Suprapubic skin (tissue), 4 donors: ENCODE measurements around the gene MRPL57. TPM values are rescaled to one million over a fixed set of nuclear protein-coding genes. Genes with fewer than 3 reads are reported as not detected.
"Not testable (repeated sequence)": the region's sequence is repeated elsewhere in the genome, so short reads cannot be mapped to it uniquely, and the experiment has no call there.

ENCODE experiments used
- DNase-seq, 2 donors: peaks; one replicate each; pipeline ENCODE4 v3.0.0-alpha.2; 2019; ENCODE audit warnings: low spot score in 2 of 2
- H3K27ac ChIP-seq: fragments of 200-600 bp; sonication (generic); one replicate; pipeline ENCODE4 v1.5.1; 2019
- H3K27me3 ChIP-seq: fragments of 200-600 bp; sonication (generic); one replicate; pipeline ENCODE4 v1.5.1; 2019
- H3K36me3 ChIP-seq: fragments of 200-600 bp; sonication (generic); one replicate; pipeline ENCODE4 v1.5.1; 2019
- H3K4me1 ChIP-seq: fragments of 200-600 bp; sonication (generic); one replicate; pipeline ENCODE4 v1.5.1; 2019
- H3K4me3 ChIP-seq: fragments of 200-600 bp; sonication (generic); one replicate; pipeline ENCODE4 v1.5.1; 2019; ENCODE audit warnings: mild to moderate bottlenecking
- H3K9me3 ChIP-seq: fragments of 200-600 bp; sonication (generic); one replicate; pipeline ENCODE4 v1.5.1; 2019
- CTCF ChIP-seq, 2 donors: fragments of 200-600 bp in 1 of 2; fragments of 450-650 bp in 1 of 2; sonication (generic) in 1 of 2; IDR thresholded peaks; one replicate each; pipeline ENCODE4 v1.5.1; 2016 to 2019; ENCODE audit warnings: antibody characterized with exemption in 2 of 2, mild to moderate bottlenecking in 1 of 2, moderate library complexity in 1 of 2
- EP300 ChIP-seq: sonication (generic); formaldehyde crosslinking; IDR thresholded peaks from one replicate; pipeline ENCODE4 v1.6.1; 2017; ENCODE audit warnings: antibody characterized with exemption
- POLR2A ChIP-seq, 2 donors: fragments of 450-650 bp; IDR thresholded peaks; one replicate each; pipeline ENCODE4 v1.6.1; 2017; ENCODE audit warnings: antibody characterized with exemption in 2 of 2, mild to moderate bottlenecking in 2 of 2, moderate library complexity in 2 of 2
- POLR2AphosphoS5 ChIP-seq, 3 donors: sonication (generic); formaldehyde crosslinking; IDR thresholded peaks; one replicate each; pipeline ENCODE4 v1.6.1; 2017; ENCODE audit warnings: antibody characterized with exemption in 3 of 3
- WGBS: methylation state at CpG from one replicate; pipeline ENCODE4 v1.1.5; 2018; 5-methylcytosine and 5-hydroxymethylcytosine counted together
- total RNA-seq, 4 donors: library from RNA; depleted of rRNA; stranded (reverse); fragments of >200 nt; gene quantifications; one replicate each; pipeline ENCODE4 v1.1.0, GENCODE V29; 2016

Gene MRPL57
- total RNA-seq, 4 donors from 2014 or later, result 17.0 to 29.1 (median 24.6) TPM

GRCh38 chr13:21149568-21149967, 26.9 kb upstream of the MRPL57 start:
- DNase-seq, result no peak
- peaks cover 32% of the 10 kb centered on the region for H3K36me3 ChIP-seq
- H3K4me1 ChIP-seq, result no peaks in the 10 kb centered on the region
- TF ChIP-seq POLR2A (IDR thresholded peaks at IDR 0.05) (no peak), EP300 (no peak), POLR2AphosphoS5 (IDR thresholded peaks at IDR 0.05) (no peak), CTCF (IDR thresholded peaks at IDR 0.05) (no peak)
- H3K27me3 ChIP-seq, result no peaks in the 10 kb centered on the region
- no peak overlapping the region for H3K4me3 ChIP-seq
- WGBS, result 71% methylated on average over 1 of the region's 1 CpG
- no peaks in the 10 kb centered on the region for H3K9me3 ChIP-seq
- H3K27ac ChIP-seq, result no peak overlapping the region

- TF ChIP-seq EP300 (no peak), CTCF (IDR thresholded peaks at IDR 0.05) (no peak), POLR2AphosphoS5 (IDR thresholded peaks at IDR 0.05) (no peak), POLR2A (IDR thresholded peaks at IDR 0.05) (no peak)
- H3K27ac ChIP-seq, result no peak overlapping the region
- no peak overlapping the region for H3K4me3 ChIP-seq
- H3K36me3 ChIP-seq, result peaks cover 32% of the 10 kb centered on the region
- H3K27me3 ChIP-seq, result no peaks in the 10 kb centered on the region
- 73% methylated on average over 1 of the region's 1 CpG for WGBS
- no peak for DNase-seq
- no peaks in the 10 kb centered on the region for H3K4me1 ChIP-seq
- H3K9me3 ChIP-seq, result no peaks in the 10 kb centered on the region
Measured at GRCh38 chr13:21150013-21150412, 26.4 kb upstream of the MRPL57 start.

- Histone ChIP-seq H3K27me3 (no peaks in the 10 kb centered on the region), H3K36me3 (peaks cover 20% of the 10 kb centered on the region), H3K4me1 (no peaks in the 10 kb centered on the region), H3K4me3 (no peak overlapping the region), H3K9me3 (no peaks in the 10 kb centered on the region), H3K27ac (no peak overlapping the region)
- WGBS, result 84% methylated on average over 8 of the region's 8 CpGs
- no peak for TF ChIP-seq EP300
- no peak for TF ChIP-seq POLR2AphosphoS5 (IDR thresholded peaks at IDR 0.05)
- no peak for TF ChIP-seq POLR2A (IDR thresholded peaks at IDR 0.05)
- no peak for TF ChIP-seq CTCF (IDR thresholded peaks at IDR 0.05)
- no peak for DNase-seq
Measured at GRCh38 chr13:21152251-21152899, 24.1 kb upstream of the MRPL57 start.

- no peaks in the 10 kb centered on the region for H3K4me1 ChIP-seq
- no peak for DNase-seq
- no peaks in the 10 kb centered on the region for H3K27me3 ChIP-seq
- WGBS, result 86% methylated on average over 4 of the region's 4 CpGs
- H3K4me3 ChIP-seq, result no peak overlapping the region
- no peaks in the 10 kb centered on the region for H3K9me3 ChIP-seq
- no peak overlapping the region for H3K27ac ChIP-seq
- TF ChIP-seq POLR2AphosphoS5 (IDR thresholded peaks at IDR 0.05) (no peak), CTCF (IDR thresholded peaks at IDR 0.05) (no peak), EP300 (no peak), POLR2A (IDR thresholded peaks at IDR 0.05) (no peak)
- no peaks in the 10 kb centered on the region for H3K36me3 ChIP-seq
Measured at GRCh38 chr13:21164631-21165030, 11.8 kb upstream of the MRPL57 start.

- H3K36me3 ChIP-seq, H3K4me3 ChIP-seq, H3K4me1 ChIP-seq, H3K27me3 ChIP-seq, H3K9me3 ChIP-seq, H3K27ac ChIP-seq, DNase-seq: not testable (repeated sequence)
- 86% methylated on average over 4 of the region's 4 CpGs for WGBS
Measured at GRCh38 chr13:21165606-21166005, 10.9 kb upstream of the MRPL57 start.

GRCh38 chr13:21171420-21171819, 5.0 kb upstream of the MRPL57 start:
- no peak for TF ChIP-seq POLR2A (IDR thresholded peaks at IDR 0.05)
- TF ChIP-seq CTCF (IDR thresholded peaks at IDR 0.05), result no peak
- no peak for TF ChIP-seq EP300
- no peak for TF ChIP-seq POLR2AphosphoS5 (IDR thresholded peaks at IDR 0.05)
- H3K27me3 ChIP-seq, result no peaks in the 10 kb centered on the region
- no peaks in the 10 kb centered on the region for H3K9me3 ChIP-seq
- H3K4me1 ChIP-seq, result peaks cover 8% of the 10 kb centered on the region
- no peak overlapping the region for H3K27ac ChIP-seq
- no peak overlapping the region for H3K4me3 ChIP-seq
- 99% methylated on average over 9 of the region's 9 CpGs for WGBS
- no peak for DNase-seq
- no peaks in the 10 kb centered on the region for H3K36me3 ChIP-seq

GRCh38 chr13:21173767-21174166, 2.7 kb upstream of the MRPL57 start:
- not testable (repeated sequence) for H3K27me3 ChIP-seq, H3K36me3 ChIP-seq, H3K27ac ChIP-seq, DNase-seq, H3K4me3 ChIP-seq, H3K9me3 ChIP-seq
- H3K4me1 ChIP-seq, result peaks cover 17% of the 10 kb centered on the region
- WGBS, result 0% methylated on average over 1 of the region's 1 CpG
